Measurements from ENCODE around the gene CDYL2.

CDYL2 gene

DNA sequence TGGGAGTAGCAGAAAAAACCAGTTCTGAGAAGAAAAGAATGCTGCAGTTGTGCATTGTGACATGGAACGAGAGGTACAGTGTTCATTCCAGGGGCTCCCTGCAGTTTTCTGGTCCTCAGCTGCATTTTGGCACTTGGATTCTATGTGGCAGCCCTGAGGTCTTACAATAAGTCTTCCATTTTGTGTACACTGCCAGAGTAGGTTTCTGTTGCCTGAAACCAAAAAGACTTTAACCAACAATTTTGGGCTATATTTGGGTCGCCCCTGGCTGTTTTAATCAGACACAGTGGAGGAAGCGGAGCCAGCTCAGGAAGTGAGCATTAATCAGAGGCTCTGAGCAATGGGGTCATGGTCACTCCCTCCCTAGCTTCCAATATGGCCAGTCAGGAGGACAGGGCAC is 247.9 kb downstream of the CDYL2 start:
- no peaks in the 10 kb centered on the region for H3K36me3 ChIP-seq (ENCODE audit: control insufficient read depth in 1 of 2, insufficient read depth in 2 of 2, low read length in 2 of 2)
- H3K9ac ChIP-seq (ENCODE audit: low read depth in 1 of 2, low read length in 2 of 2) = no peak overlapping the region
- no peaks in the 10 kb centered on the region for H3K4me1 ChIP-seq (ENCODE audit: control insufficient read depth in 1 of 2, insufficient read depth in 2 of 2, low read length in 2 of 2)
- no peaks in the 10 kb centered on the region for H3K9me3 ChIP-seq (ENCODE audit: control insufficient read depth in 1 of 2, low read length in 2 of 2)
- no peak overlapping the region for H3K4me3 ChIP-seq (ENCODE audit: low read depth in 1 of 2, low read length in 2 of 2)
- H3K27me3 ChIP-seq (ENCODE audit: control insufficient read depth in 1 of 2, insufficient read depth in 2 of 2, low read length in 2 of 2) = no peaks in the 10 kb centered on the region
- H3K27ac ChIP-seq (ENCODE audit: low read depth, low read length) = no peak overlapping the region

DNA sequence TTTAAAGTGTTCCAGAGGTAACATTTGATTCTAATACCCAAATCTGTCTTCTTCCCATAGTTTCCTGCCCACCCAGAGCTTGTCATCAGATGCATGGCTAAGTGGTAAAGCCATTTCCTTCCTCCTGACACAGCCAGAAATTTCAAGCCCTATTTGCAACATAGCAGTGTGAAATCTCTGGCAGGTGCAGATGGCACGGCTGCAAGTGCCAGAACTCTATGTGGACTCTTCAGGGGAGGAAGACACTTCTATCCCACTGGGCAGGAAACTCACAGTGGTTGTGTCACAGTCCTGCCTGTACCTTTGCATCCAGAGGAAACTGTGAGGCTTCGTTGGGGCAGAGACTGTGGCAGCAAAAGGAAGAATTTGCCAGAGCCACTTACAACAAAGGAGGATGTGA is 250.4 kb downstream of the CDYL2 start:
- no peaks in the 10 kb centered on the region for H3K9me3 ChIP-seq (ENCODE audit: control insufficient read depth in 1 of 2, low read length in 2 of 2)
- no peaks in the 10 kb centered on the region for H3K27me3 ChIP-seq (ENCODE audit: control insufficient read depth in 1 of 2, insufficient read depth in 2 of 2, low read length in 2 of 2)
- H3K4me1 ChIP-seq (ENCODE audit: control insufficient read depth in 1 of 2, insufficient read depth in 2 of 2, low read length in 2 of 2) = no peaks in the 10 kb centered on the region
- no peaks in the 10 kb centered on the region for H3K36me3 ChIP-seq (ENCODE audit: control insufficient read depth in 1 of 2, insufficient read depth in 2 of 2, low read length in 2 of 2)
- no peak overlapping the region for H3K4me3 ChIP-seq (ENCODE audit: low read depth in 1 of 2, low read length in 2 of 2)
- H3K9ac ChIP-seq (ENCODE audit: low read depth in 1 of 2, low read length in 2 of 2) = no peak overlapping the region
- no peak overlapping the region for H3K27ac ChIP-seq (ENCODE audit: low read depth, low read length)

DNA sequence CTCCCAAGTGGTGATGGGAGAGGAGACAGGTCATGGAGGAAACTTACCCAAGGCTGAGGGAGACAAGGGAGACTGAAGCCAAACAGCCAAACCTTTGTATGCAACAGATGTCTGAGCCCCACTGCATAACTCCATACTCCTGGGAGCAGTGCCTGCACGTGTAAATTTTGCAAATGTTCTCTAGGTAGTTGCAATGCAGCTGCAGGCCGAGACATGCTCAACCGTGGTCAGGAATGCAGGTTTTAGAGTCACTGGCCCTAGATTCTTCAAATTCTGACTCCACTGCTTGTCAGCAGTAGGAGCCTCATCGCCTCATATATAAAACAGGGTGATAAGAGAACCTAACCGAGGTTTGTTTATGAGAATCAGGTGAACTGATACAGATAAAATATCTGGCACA is 252.1 kb downstream of the CDYL2 start:
- Histone ChIP-seq H3K9me3 (ENCODE audit: control insufficient read depth in 1 of 2, low read length in 2 of 2) (no peaks in the 10 kb centered on the region), H3K36me3 (ENCODE audit: control insufficient read depth in 1 of 2, insufficient read depth in 2 of 2, low read length in 2 of 2) (no peaks in the 10 kb centered on the region), H3K4me1 (ENCODE audit: control insufficient read depth in 1 of 2, insufficient read depth in 2 of 2, low read length in 2 of 2) (no peaks in the 10 kb centered on the region), H3K9ac (ENCODE audit: low read depth in 1 of 2, low read length in 2 of 2) (no peak overlapping the region), H3K4me3 (ENCODE audit: low read depth in 1 of 2, low read length in 2 of 2) (no peak overlapping the region), H3K27ac (ENCODE audit: low read depth, low read length) (no peak overlapping the region), H3K27me3 (ENCODE audit: control insufficient read depth in 1 of 2, insufficient read depth in 2 of 2, low read length in 2 of 2) (no peaks in the 10 kb centered on the region)
